OCI-LY7 (cell line): ENCODE measurements around the gene ARHGEF3.

Experiments used
- EZH2phosphoT487 ChIP-seq: fragments of 200-600 bp; sonication (generic); IDR thresholded peaks from 2 replicates; pipeline ENCODE4 v1.6.1; 2018; ENCODE audit warnings: low read depth, borderline replicate concordance, mild to moderate bottlenecking, mixed run types, antibody characterized with exemption, low read length, moderate library complexity, mixed read lengths
- TF ChIP-seq, protein P1 (sequence below): fragments of 200-600 bp; sonication (generic); conservative IDR thresholded peaks from 2 replicates; pipeline ENCODE4 v1.5.1; 2014; ENCODE audit warnings: mild to moderate bottlenecking, antibody characterized with exemption, low read length, moderate library complexity, mixed read lengths

DNA sequence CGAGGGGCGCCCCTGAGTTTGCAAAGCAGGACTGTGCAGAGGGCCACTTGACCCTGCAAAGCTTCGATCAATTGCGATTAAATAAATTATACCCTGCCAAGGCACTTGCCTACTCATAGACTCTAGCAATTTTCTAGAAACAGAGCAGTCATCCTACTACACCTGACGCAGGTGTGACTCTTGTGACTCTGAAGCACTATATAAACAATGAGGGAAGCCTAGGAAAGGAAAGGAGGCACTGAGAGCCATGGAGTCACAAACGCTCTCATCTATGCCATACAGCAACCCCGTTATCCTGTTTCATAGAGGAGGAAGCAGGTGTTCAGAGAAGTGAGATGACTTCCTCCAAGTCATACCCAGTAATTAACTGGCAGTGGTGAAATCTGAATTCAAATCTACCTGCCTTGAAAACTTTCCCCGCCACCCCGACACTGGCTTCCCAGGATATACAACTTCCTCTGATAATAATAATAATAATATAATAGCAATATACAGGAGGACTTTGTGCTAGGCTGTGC lies 14.4 kb downstream of the ARHGEF3 start:
- TF ChIP-seq, protein P1, sequence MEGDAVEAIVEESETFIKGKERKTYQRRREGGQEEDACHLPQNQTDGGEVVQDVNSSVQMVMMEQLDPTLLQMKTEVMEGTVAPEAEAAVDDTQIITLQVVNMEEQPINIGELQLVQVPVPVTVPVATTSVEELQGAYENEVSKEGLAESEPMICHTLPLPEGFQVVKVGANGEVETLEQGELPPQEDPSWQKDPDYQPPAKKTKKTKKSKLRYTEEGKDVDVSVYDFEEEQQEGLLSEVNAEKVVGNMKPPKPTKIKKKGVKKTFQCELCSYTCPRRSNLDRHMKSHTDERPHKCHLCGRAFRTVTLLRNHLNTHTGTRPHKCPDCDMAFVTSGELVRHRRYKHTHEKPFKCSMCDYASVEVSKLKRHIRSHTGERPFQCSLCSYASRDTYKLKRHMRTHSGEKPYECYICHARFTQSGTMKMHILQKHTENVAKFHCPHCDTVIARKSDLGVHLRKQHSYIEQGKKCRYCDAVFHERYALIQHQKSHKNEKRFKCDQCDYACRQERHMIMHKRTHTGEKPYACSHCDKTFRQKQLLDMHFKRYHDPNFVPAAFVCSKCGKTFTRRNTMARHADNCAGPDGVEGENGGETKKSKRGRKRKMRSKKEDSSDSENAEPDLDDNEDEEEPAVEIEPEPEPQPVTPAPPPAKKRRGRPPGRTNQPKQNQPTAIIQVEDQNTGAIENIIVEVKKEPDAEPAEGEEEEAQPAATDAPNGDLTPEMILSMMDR, result no peak
- TF ChIP-seq EZH2phosphoT487, result no peak
